ENCODE results near the gene RFPL2. TPM values are rescaled to one million over a fixed set of nuclear protein-coding genes. Genes with fewer than 3 reads are reported as not detected.
A peak's percentile ranks its signal among the peaks of the same experiment; 100 is the strongest.

The RFPL2 gene
- under 1 TPM in 1 of 6 experiments, not detected in 5; 0.15 TPM for total RNA-seq
- long read RNA-seq, result 0 reads

DNA sequence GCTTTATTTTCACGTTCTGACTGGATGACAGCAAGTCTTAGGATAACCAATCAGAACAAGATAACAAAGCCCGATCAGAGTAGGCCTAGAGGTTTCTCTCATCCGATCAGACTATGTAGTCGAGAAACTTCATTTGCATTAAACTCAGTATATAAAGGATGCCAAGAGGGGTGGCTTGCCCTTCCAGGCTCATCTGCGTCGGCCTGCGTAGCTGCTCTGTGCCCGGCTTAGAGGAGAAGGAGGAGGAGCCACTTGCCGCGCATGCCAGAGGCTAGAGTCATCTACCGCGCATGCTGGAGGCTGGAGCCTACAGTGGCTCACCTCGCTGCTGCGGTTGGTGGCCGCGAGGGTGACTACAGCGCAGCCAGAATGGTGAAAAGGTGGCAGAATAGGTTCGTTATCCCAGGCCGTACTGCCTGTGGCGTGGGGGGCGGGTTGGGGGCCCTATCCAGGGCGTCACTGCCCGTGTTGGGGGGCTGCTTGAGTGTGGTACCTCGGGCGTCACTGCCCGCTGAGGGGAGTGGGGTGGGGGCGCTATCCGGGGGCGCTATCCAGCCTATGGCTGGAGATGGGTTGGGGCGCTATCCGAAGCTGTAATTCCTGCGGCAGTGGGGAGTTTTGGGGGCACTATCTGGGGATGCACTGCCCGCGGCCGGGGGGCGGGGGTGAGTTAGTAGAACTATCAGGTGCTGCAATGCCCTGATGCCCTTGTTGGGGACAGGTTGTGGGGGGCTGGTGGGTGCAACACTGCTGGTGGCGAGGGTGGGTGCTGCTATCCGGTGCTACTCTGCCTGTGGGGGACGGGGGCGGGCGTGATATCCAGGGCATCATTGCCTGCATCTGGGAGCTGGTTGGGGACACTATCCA is at the start of gene RFPL2:
Gene RFPL2, minus strand, starts transcription at position 218 of the 867 bp plus-strand sequence. CDS start 2,622 bp downstream, outside the sequence.
- ATAC-seq, result peak; percentile 21 to 68 (median 48)
- H3K36me3 ChIP-seq, result no peaks in the 10 kb centered on the region
- 53% methylated on average over 21 of the region's 41 CpGs for WGBS (ENCODE audit: insufficient coverage, low coverage, low lambda C conversion rate, missing lambda C conversion rate)
- no peaks in the 10 kb centered on the region for H3K27me3 ChIP-seq
- TF ChIP-seq, protein P1, sequence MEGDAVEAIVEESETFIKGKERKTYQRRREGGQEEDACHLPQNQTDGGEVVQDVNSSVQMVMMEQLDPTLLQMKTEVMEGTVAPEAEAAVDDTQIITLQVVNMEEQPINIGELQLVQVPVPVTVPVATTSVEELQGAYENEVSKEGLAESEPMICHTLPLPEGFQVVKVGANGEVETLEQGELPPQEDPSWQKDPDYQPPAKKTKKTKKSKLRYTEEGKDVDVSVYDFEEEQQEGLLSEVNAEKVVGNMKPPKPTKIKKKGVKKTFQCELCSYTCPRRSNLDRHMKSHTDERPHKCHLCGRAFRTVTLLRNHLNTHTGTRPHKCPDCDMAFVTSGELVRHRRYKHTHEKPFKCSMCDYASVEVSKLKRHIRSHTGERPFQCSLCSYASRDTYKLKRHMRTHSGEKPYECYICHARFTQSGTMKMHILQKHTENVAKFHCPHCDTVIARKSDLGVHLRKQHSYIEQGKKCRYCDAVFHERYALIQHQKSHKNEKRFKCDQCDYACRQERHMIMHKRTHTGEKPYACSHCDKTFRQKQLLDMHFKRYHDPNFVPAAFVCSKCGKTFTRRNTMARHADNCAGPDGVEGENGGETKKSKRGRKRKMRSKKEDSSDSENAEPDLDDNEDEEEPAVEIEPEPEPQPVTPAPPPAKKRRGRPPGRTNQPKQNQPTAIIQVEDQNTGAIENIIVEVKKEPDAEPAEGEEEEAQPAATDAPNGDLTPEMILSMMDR (IDR thresholded peaks at IDR 0.05), result no peak
- TF ChIP-seq POLR2A (IDR thresholded peaks at IDR 0.05), result no peak
- peaks cover 0 to 5% (median 2%) of the 10 kb centered on the region in 4 donors for H3K4me1 ChIP-seq
- intact Hi-C loops (cut with DNase I), result loop anchor here (5.0 to 10.0 kb wide), 2 partner anchors 60 to 62 kb away; no protein-coding TSS in a partner anchor
- H3K9me3 ChIP-seq, result no peaks in the 10 kb centered on the region
- DNase-seq, result peak in 2 of 3 donors; percentile 42 to 64
- peak within 1 kb of the TSS in 1 of 3 donors; percentile 32 for H3K4me3 ChIP-seq
- H3K27ac ChIP-seq, result peak within 1 kb of the TSS in 2 of 3 donors; percentile 24 to 47

DNA sequence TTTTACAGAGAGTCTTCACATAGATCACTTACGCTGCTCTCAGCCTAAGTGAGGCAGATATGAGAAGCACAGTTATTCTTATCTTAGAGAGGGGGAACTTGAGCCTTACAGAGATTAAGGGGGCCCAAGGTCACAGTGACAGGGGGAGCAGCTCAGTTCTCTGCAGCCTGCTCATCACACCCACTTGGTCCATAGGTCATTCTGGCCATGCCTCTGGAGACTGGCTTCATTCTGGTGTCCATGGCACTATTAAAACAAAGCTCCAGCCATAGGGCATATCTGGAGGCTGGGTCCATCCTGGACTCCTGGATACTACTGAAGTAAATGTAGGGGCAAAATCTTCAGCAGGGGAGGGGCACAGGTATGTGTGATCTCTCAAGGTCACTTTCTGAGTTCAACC is 44.4 kb upstream of the RFPL2 start:
- WGBS (ENCODE audit: insufficient coverage, low coverage, low lambda C conversion rate, missing lambda C conversion rate), result 100% methylated on average over 1 of the region's 1 CpG
- peaks cover 0 to 30% (median 12%) of the 10 kb centered on the region in 4 donors for H3K4me1 ChIP-seq
- ATAC-seq (peak; percentile 38 to 58 (median 42)), DNase-seq (no peak)
- no peak overlapping the region for H3K27ac ChIP-seq
- no peaks in the 10 kb centered on the region for H3K36me3 ChIP-seq
- no peak for TF ChIP-seq POLR2A (IDR thresholded peaks at IDR 0.05)
- TF ChIP-seq, protein P1 (IDR thresholded peaks at IDR 0.05), result no peak
- H3K27me3 ChIP-seq, result no peaks in the 10 kb centered on the region
- intact Hi-C loops (cut with DNase I), result no loop called here
- no peak overlapping the region for H3K4me3 ChIP-seq
- H3K9me3 ChIP-seq, result no peaks in the 10 kb centered on the region

DNA sequence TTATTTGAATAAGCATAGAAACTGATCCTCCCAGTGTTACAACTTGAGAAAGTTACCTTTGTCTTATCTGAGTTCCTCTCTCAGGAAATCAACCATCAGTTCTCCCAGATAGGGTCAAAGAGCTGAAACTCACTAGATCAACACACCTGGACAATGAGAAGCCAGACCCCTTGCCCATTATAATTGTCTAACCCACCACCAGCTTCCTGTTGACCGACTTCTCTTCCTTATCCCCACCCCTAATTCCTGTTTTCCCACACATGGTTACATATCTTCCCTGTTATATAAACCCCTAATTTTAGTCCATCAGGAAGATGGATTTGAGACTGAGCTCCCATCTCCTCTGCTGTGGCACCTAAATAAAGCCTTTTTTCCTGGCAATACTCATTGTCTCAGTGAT is 43.4 kb upstream of the RFPL2 start:
- no peak for TF ChIP-seq POLR2A (IDR thresholded peaks at IDR 0.05)
- TF ChIP-seq, protein P1 (IDR thresholded peaks at IDR 0.05), result no peak
- intact Hi-C loops (cut with DNase I), result no loop called here
- H3K27me3 ChIP-seq, result no peaks in the 10 kb centered on the region
- DNase-seq (no peak), ATAC-seq (no peak)
- H3K36me3 ChIP-seq, result no peaks in the 10 kb centered on the region
- no peak overlapping the region for H3K4me3 ChIP-seq
- peaks cover 0 to 33% (median 13%) of the 10 kb centered on the region in 4 donors for H3K4me1 ChIP-seq
- H3K27ac ChIP-seq, result no peak overlapping the region
- 45% methylated on average over 1 of the region's 1 CpG for WGBS (ENCODE audit: insufficient coverage, low coverage, low lambda C conversion rate, missing lambda C conversion rate)
- H3K9me3 ChIP-seq, result no peaks in the 10 kb centered on the region

DNA sequence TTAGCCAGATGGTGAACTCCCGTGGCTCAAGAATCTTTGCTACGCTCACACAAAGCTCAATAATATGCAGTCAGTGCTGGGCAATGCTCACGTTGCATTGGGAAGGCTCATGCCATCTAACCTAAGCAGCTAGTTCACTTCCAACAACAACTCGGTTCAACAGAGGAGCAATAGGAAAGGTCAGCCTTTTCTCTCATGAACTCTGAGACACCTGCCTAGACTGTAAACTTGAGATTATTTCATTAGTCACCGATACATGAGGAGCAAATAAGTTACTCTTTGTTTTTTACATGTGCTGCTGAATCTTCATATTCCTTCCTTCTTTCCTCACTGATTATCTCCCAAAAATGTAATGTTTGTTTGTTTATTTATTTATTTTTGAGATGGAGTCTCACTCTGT is 41.3 kb upstream of the RFPL2 start:
- TF ChIP-seq, protein P1 (IDR thresholded peaks at IDR 0.05), result no peak
- no peak for TF ChIP-seq POLR2A (IDR thresholded peaks at IDR 0.05)
- H3K36me3 ChIP-seq, result no peaks in the 10 kb centered on the region
- DNase-seq (no peak), ATAC-seq (peak in 1 of 4 donors; percentile 21)
- WGBS (ENCODE audit: insufficient coverage, low coverage, low lambda C conversion rate, missing lambda C conversion rate), result 53% methylated on average over 3 of the region's 5 CpGs
- no peak overlapping the region for H3K27ac ChIP-seq
- H3K4me1 ChIP-seq, result peaks cover 0 to 33% (median 14%) of the 10 kb centered on the region in 4 donors
- H3K9me3 ChIP-seq, result no peaks in the 10 kb centered on the region
- H3K27me3 ChIP-seq, result no peaks in the 10 kb centered on the region
- intact Hi-C loops (cut with DNase I), result no loop called here
- no peak overlapping the region for H3K4me3 ChIP-seq
